Measurements from ENCODE around the gene SUGCT.
"Not testable (repeated sequence)": the region's sequence is repeated elsewhere in the genome, so short reads cannot be mapped to it uniquely, and the experiment has no call there.

The SUGCT gene

GRCh38 chr7:40644454-40645188 lies 509.8 kb downstream of the SUGCT start:
- no peak for DNase-seq

- DNase-seq: no peak
Observed at GRCh38 chr7:40645197-40645596, 510.4 kb downstream of the SUGCT start.

- no peak for DNase-seq
Observed at GRCh38 chr7:40646717-40647116, 511.9 kb downstream of the SUGCT start.

- no peak for DNase-seq
Observed at GRCh38 chr7:40647719-40648118, 512.9 kb downstream of the SUGCT start.

GRCh38 chr7:40649247-40649646 lies 514.4 kb downstream of the SUGCT start:
- no peak for DNase-seq

- not testable (repeated sequence) for DNase-seq
Observed at GRCh38 chr7:40650903-40651302, 516.1 kb downstream of the SUGCT start.

- DNase-seq: no peak
Observed at GRCh38 chr7:40654171-40654570, 519.4 kb downstream of the SUGCT start.

- no peak for DNase-seq
Observed at GRCh38 chr7:40655426-40655825, 520.6 kb downstream of the SUGCT start.

GRCh38 chr7:40656349-40656748 lies 521.5 kb downstream of the SUGCT start:
- DNase-seq: no peak

- no peak for DNase-seq
Observed at GRCh38 chr7:40658729-40659128, 523.9 kb downstream of the SUGCT start.

GRCh38 chr7:40659231-40659630 lies 524.4 kb downstream of the SUGCT start:
- no peak for DNase-seq

GRCh38 chr7:40673285-40673684 lies 538.5 kb downstream of the SUGCT start:
- DNase-seq: no peak

GRCh38 chr7:40674316-40674715 lies 539.5 kb downstream of the SUGCT start:
- no peak for DNase-seq

- DNase-seq: no peak
Observed at GRCh38 chr7:40675741-40676140, 540.9 kb downstream of the SUGCT start.

GRCh38 chr7:40676221-40676620 lies 541.4 kb downstream of the SUGCT start:
- DNase-seq: no peak

- DNase-seq: no peak
Observed at GRCh38 chr7:40680657-40681056, 545.9 kb downstream of the SUGCT start.

GRCh38 chr7:40682696-40683095 lies 547.9 kb downstream of the SUGCT start:
- no peak for DNase-seq

- no peak for DNase-seq
Observed at GRCh38 chr7:40694026-40694809, 559.4 kb downstream of the SUGCT start.

GRCh38 chr7:40694991-40695390 lies 560.2 kb downstream of the SUGCT start:
- no peak for DNase-seq

- DNase-seq: no peak
Observed at GRCh38 chr7:40697653-40698052, 562.8 kb downstream of the SUGCT start.

- DNase-seq: no peak
Observed at GRCh38 chr7:40698214-40698920, 563.6 kb downstream of the SUGCT start.

GRCh38 chr7:40698921-40699260 lies 564.1 kb downstream of the SUGCT start:
- DNase-seq: no peak

GRCh38 chr7:40700653-40701421 lies 566.0 kb downstream of the SUGCT start:
- DNase-seq: no peak
